Measurements from ENCODE around the gene ZBTB18.

Gene ZBTB18

DNA sequence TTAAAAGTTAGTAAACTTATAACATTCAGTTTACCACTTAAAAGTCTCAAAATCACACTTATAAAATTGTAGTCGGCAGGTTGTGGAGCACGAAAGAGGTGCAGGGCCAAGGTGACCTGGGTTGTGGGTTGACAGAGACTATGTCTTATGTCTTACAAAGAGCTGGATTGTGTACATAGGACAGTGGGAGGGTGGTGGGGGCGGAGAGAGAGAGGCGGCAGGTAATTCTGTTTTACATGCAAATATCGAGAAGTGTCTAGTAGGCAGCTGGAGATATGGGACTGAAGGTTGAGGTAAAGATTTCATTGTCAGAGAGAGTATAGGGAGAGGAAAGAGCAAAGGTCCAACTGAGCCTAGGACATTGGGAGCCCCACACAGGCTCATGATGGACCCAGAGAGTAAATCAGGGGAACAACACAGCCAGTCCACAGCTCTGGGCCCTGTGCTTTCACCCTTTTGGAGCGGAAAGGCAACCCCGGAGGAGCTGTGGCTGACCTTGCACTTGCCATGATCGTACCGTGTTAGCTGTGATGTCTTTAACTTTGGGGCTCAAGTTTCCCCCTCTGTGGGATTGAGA is 28.1 kb upstream of the ZBTB18 start:
- TF ChIP-seq, protein P1, sequence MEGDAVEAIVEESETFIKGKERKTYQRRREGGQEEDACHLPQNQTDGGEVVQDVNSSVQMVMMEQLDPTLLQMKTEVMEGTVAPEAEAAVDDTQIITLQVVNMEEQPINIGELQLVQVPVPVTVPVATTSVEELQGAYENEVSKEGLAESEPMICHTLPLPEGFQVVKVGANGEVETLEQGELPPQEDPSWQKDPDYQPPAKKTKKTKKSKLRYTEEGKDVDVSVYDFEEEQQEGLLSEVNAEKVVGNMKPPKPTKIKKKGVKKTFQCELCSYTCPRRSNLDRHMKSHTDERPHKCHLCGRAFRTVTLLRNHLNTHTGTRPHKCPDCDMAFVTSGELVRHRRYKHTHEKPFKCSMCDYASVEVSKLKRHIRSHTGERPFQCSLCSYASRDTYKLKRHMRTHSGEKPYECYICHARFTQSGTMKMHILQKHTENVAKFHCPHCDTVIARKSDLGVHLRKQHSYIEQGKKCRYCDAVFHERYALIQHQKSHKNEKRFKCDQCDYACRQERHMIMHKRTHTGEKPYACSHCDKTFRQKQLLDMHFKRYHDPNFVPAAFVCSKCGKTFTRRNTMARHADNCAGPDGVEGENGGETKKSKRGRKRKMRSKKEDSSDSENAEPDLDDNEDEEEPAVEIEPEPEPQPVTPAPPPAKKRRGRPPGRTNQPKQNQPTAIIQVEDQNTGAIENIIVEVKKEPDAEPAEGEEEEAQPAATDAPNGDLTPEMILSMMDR (IDR thresholded peaks at IDR 0.05; ENCODE audit: insufficient read depth, missing control alignments), result no peak
- FAIRE-seq, result no peak
- no peak for DNase-seq (ENCODE audit: insufficient read length, low spot score)

DNA sequence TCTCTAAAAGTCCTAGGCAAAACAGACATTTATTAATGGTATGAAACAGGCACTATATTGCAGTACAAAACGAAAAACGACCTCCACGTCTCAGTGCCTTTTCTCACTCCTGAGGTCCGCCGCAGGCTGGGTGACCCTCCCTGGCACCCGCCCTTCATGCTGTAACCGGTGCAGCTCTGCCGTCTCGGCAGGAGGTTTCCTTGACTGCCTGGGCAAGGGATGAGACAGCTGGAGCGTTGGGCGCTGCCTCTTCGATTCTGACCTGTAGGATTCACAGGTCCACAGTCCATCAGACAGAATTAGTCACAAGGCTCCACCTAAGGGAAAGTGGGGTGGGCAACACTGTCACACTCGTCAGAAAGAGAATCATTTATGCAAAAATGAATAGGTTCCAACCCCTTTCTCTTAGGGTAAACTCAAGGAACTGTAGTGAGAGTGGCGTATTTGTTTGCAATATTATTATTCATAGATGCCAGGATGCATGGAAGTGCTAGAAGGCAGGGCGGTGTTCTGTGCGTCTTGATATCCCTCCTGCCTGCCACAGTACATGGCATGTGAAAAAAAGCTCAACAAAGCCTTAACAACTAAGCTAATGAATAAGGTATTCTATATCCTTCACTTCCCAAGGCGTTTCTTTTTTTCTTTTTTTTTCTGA is 23.5 kb upstream of the ZBTB18 start:
- TF ChIP-seq, protein P1 (IDR thresholded peaks at IDR 0.05; ENCODE audit: insufficient read depth, missing control alignments), result no peak
- FAIRE-seq (no peak), DNase-seq (ENCODE audit: insufficient read length, low spot score) (peak; percentile 35)

DNA sequence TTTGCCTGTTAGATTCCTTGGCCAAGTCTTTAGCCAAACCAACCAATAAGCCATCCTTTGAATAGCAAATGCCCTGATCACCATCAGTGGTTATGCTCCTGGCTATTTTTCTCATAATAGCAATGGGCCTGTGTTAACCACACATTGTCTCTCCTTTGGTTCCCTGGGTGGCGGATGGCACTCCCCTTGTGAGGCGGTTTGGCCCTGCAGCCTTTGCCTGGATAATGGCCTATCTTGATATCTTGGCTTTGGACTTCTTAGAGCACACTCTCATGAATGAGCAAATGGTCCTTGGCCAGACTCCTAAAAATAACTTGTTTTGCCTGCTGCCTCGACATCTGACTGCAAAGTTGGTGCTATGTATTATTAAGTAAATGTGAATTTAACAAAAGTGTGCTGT is 22.4 kb upstream of the ZBTB18 start:
- FAIRE-seq, result no peak
- TF ChIP-seq, protein P1 (IDR thresholded peaks at IDR 0.05; ENCODE audit: insufficient read depth, missing control alignments), result no peak
- no peak for DNase-seq (ENCODE audit: insufficient read length, low spot score)

DNA sequence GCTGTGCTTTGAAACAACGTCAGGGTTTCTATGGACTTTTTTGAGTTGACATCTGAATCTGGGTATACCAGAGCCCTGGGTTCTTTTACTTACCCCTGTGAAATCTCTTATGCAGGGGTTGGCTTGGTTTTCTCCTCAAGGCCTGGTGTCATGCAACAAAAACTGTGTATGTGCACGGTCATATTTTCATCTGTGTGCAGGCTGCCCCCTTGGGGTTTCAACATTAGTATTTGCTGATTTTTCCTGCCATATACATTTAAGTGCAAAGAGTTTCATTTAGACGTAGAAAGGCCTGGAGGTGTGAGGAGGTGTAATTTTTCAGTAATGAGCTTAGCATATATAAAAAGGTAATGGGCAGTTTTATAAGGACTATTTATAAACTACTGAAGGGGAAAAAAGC is 22.0 kb upstream of the ZBTB18 start:
- peak; percentile 76 for FAIRE-seq

DNA sequence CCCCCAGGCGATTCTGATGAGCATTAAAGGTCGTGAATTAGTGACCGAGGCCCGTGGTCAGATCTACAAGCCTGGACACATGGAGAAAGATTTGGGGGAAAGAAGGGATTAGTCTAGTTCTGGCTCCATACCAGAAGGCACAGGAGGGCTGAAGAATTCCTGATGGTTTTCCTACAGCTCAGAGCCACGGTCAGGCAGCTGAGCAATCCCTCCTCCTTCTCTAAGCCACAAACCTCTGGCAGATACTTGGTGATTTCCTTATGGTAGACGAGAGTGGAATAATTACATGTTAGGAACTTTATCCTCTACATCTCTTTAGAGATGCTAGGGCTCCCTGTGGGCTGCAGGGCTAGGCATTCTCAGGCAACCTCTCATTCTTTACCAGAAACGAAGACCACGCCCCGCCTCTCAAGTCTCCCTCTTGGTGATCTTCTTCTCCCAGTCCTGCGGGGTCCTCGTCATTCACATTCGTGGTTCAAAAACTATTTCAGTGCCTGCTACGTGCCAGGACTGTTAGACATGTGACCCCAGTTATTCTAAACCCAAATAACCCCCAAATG is 20.5 kb upstream of the ZBTB18 start:
- no peak for DNase-seq (ENCODE audit: insufficient read length, low spot score)
- FAIRE-seq, result no peak
- TF ChIP-seq, protein P1 (IDR thresholded peaks at IDR 0.05; ENCODE audit: insufficient read depth, missing control alignments), result no peak

More for the DNA sequence above, 22.0 kb upstream of the ZBTB18 start:
- TF ChIP-seq, protein P1 (IDR thresholded peaks at IDR 0.05; ENCODE audit: insufficient read depth, missing control alignments), result peak; percentile 30
- DNase-seq (ENCODE audit: insufficient read length, low spot score), result no peak

DNA sequence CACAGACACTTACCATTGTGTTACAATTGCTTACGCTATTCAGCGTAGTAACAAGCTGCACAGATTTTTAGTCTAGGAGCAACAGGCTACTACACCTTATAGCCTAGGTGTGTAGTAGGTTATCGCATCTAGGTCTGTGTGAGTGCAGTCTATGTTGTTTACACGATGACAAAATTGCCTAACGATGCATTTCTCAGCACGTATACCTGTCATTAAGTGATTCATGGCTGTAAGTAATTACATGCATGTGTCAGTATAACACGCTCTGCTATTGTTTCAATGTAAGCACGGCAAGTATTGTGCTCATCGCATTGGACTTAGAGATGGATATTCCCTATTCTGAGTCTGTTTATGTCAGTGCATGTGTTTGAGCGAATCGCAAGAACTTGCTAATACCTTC is 15.7 kb upstream of the ZBTB18 start:
- TF ChIP-seq, protein P1 (IDR thresholded peaks at IDR 0.05; ENCODE audit: insufficient read depth, missing control alignments), result no peak
- FAIRE-seq (peak; percentile 95), DNase-seq (ENCODE audit: insufficient read length, low spot score) (no peak)

DNA sequence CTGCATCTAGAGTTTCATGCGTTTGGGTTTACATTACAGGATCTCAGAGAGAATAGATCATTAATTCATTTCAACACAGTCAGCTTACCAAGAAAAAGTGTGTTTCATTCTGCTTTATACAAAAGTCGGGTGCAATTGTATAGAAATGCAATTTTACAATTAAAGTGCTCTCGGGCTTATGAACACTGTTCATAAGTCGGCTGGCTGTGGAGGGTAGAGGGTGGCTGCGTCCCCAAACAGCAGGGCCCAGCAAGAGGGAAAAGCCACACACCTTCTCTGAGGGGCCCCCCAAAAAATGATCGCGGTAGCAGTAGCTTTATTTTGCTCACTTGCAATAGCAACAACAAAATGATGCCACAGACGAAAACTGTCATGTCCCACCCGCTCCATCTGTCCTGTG is 13.8 kb upstream of the ZBTB18 start:
- FAIRE-seq (no peak), DNase-seq (ENCODE audit: insufficient read length, low spot score) (no peak)
- TF ChIP-seq, protein P1 (IDR thresholded peaks at IDR 0.05; ENCODE audit: insufficient read depth, missing control alignments), result no peak
